Brain microvascular endothelial cell (primary cell): ENCODE results near the gene NCOA7.

Experiments used
- DNase-seq: peaks from one replicate; pipeline ENCODE4 v3.0.0-alpha.2; 2020
- H3K27ac ChIP-seq: fragments of 250-450 bp; sonication (Bioruptor Pico); 2 replicates; pipeline ENCODE4 v1.5.1; 2020; ENCODE audit warnings: mild to moderate bottlenecking, moderate library complexity
- H3K27me3 ChIP-seq: fragments of 250-450 bp; sonication (Bioruptor Pico); replicated peaks from 2 replicates; pipeline ENCODE4 v1.5.1; 2020; ENCODE audit warnings: mild to moderate bottlenecking
- H3K36me3 ChIP-seq: fragments of 250-450 bp; sonication (Bioruptor Pico); replicated peaks from 2 replicates; pipeline ENCODE4 v1.5.1; 2020; ENCODE audit warnings: mild to moderate bottlenecking
- H3K4me3 ChIP-seq: 2 replicates; pipeline ENCODE4 v1.5.1; 2011; ENCODE audit warnings: low read depth, mild to moderate bottlenecking, control low read depth, low read length, moderate library complexity
- CTCF ChIP-seq: IDR thresholded peaks from 2 replicates; pipeline ENCODE4 v1.5.1; 2011; ENCODE audit warnings: low read depth, mild to moderate bottlenecking, moderate library complexity, low read length, control low read depth, inconsistent platforms; ENCODE audit errors: missing control alignments
- in situ Hi-C: cut with HindIII; loops from 2 replicates; pipeline ENCODE4 v1.10.0; 2017; ENCODE audit warnings: low sequenced_read_pairs, low pct_ligation_motif_present

The NCOA7 gene

GRCh38 chr6:125913145-125913544 is 122.4 kb downstream of the NCOA7 start:
- Histone ChIP-seq H3K27me3 (no peaks in the 10 kb centered on the region), H3K36me3 (peaks cover 23% of the 10 kb centered on the region), H3K4me3 (no peak overlapping the region), H3K27ac (peak overlapping the region; percentile 39)
- DNase-seq, result no peak
- no peak for TF ChIP-seq CTCF
- in situ Hi-C loops, result no loop called here

GRCh38 chr6:125913864-125914351 is 123.1 kb downstream of the NCOA7 start:
- H3K27me3 ChIP-seq, result no peaks in the 10 kb centered on the region

GRCh38 chr6:125918230-125918629 is 127.5 kb downstream of the NCOA7 start:
- no peak for DNase-seq
- in situ Hi-C loops, result no loop called here
- H3K4me3 ChIP-seq, result no peak overlapping the region
- peaks cover 37% of the 10 kb centered on the region for H3K36me3 ChIP-seq
- no peak for TF ChIP-seq CTCF
- H3K27ac ChIP-seq, result peak overlapping the region; percentile 74
- no peaks in the 10 kb centered on the region for H3K27me3 ChIP-seq

More at GRCh38 chr6:125913864-125914351, 123.1 kb downstream of the NCOA7 start:
- TF ChIP-seq CTCF, result no peak
- DNase-seq, result peak; percentile 86
- no peak overlapping the region for H3K4me3 ChIP-seq
- H3K36me3 ChIP-seq, result peaks cover 19% of the 10 kb centered on the region
- peak overlapping the region; percentile 39 for H3K27ac ChIP-seq
- in situ Hi-C loops, result no loop called here

GRCh38 chr6:125918681-125919566 is 128.2 kb downstream of the NCOA7 start:
- TF ChIP-seq CTCF, result no peak
- DNase-seq, result peak; percentile 85
- H3K27ac ChIP-seq, result peak overlapping the region; percentile 74

GRCh38 chr6:125919618-125920017 is 128.9 kb downstream of the NCOA7 start:
- DNase-seq, result no peak
- no peaks in the 10 kb centered on the region for H3K27me3 ChIP-seq
- H3K4me3 ChIP-seq, result no peak overlapping the region
- peaks cover 45% of the 10 kb centered on the region for H3K36me3 ChIP-seq
- in situ Hi-C loops, result no loop called here
- TF ChIP-seq CTCF, result no peak
- peak overlapping the region; percentile 74 for H3K27ac ChIP-seq

More at GRCh38 chr6:125918681-125919566, 128.2 kb downstream of the NCOA7 start:
- Histone ChIP-seq H3K4me3 (peak overlapping the region; percentile 27), H3K27me3 (no peaks in the 10 kb centered on the region), H3K36me3 (peaks cover 44% of the 10 kb centered on the region)
- in situ Hi-C loops, result no loop called here
